ENCODE measurements around the gene KIF18B. TPM values are rescaled to one million over a fixed set of nuclear protein-coding genes. Genes with fewer than 3 reads are reported as not detected.

KIF18B gene
- total and polyA plus RNA-seq, 2 of the 8 experiments (the other 6 are each of a cell fraction or from before 2014, with no cell fraction given) = 39.0 to 59.4 TPM

- no peak for TF ChIP-seq RNF2 (IDR thresholded peaks at IDR 0.05; ENCODE audit: borderline replicate concordance, low read depth, low read length, missing control alignments, poor library complexity, severe bottlenecking)
Measured at GRCh38 chr17:44972953-44973352, 25.4 kb upstream of the KIF18B start (continued).
